Adrenal gland (tissue), 12 donors: ENCODE results near the gene CCDC33. TPM values are rescaled to one million over a fixed set of nuclear protein-coding genes. Genes with fewer than 3 reads are reported as not detected.

ENCODE experiments used
- DNase-seq, 7 donors: peaks; one replicate each; pipeline ENCODE4 v3.0.0-alpha.2; 2019 to 2020
- H3K27ac ChIP-seq, 5 donors: fragments of 200-600 bp; sonication (generic) in 4 of 5; 1 replicate in 3 of 5; 2 replicates in 2 of 5; pipeline versions ENCODE4 v1.5.1 to v1.8.0; 2016 to 2020; ENCODE audit warnings: mild to moderate bottlenecking in 1 of 5
- H3K27me3 ChIP-seq: fragments of 200-600 bp; 2 replicates; pipeline ENCODE4 v1.8.0; 2021
- H3K36me3 ChIP-seq, 2 donors: fragments of 200-600 bp; replicated peaks in 1 of 2; 1 replicate in 1 of 2; 2 replicates in 1 of 2; pipeline versions ENCODE4 v1.5.1 to v1.8.0; 2018 to 2022
- H3K4me1 ChIP-seq, 2 donors: fragments of 200-600 bp; replicated peaks in 1 of 2; 1 replicate in 1 of 2; 2 replicates in 1 of 2; pipeline versions ENCODE4 v1.5.1 to v1.8.0; 2018 to 2021
- H3K4me3 ChIP-seq, 4 donors: fragments of 200-600 bp; sonication (generic) in 3 of 4; one replicate each; pipeline ENCODE4 v1.5.1; 2016 to 2018
- H3K9me3 ChIP-seq, 3 donors: fragments of 200-600 bp; sonication (generic) in 1 of 3; replicated peaks in 1 of 3; 1 replicate in 2 of 3; 2 replicates in 1 of 3; pipeline versions ENCODE4 v1.5.1 to v1.8.0; 2016 to 2021
- CTCF ChIP-seq, 6 experiments: fragments of 450-650 bp in 4 of 6; fragments of 200-600 bp in 2 of 6; sonication (generic) in 1 of 6; IDR thresholded peaks; 1 replicate in 5 of 6; 2 replicates in 1 of 6; pipeline versions ENCODE4 v1.5.1 to v1.8.0; 2016 to 2021; ENCODE audit warnings: antibody characterized with exemption in 6 of 6, mild to moderate bottlenecking in 2 of 6, moderate library complexity in 1 of 6
- POLR2A ChIP-seq, 2 donors: fragments of 450-650 bp; IDR thresholded peaks; one replicate each; pipeline ENCODE4 v1.6.1; 2017; ENCODE audit warnings: antibody characterized with exemption in 2 of 2, mild to moderate bottlenecking in 2 of 2, moderate library complexity in 1 of 2
- WGBS, 4 donors: extraction: QIAGEN DNeasy Blood & Tissue Kit in 2 of 4; methylation state at CpG; one replicate each; pipeline versions ENCODE4 v1.1.5 to v1.1.7; 2013 to 2017; 5-methylcytosine and 5-hydroxymethylcytosine counted together
- intact Hi-C, 2 donors: fragments of 100-400 bp; cut with DNase I; formaldehyde crosslinking; loops; one replicate each; pipeline versions ENCODE4 v1.14.1 to v1.15.0; 2022 to 2023
- polyA plus RNA-seq, 3 donors: library from polyadenylated mRNA; stranded (reverse); fragments of 200-250 nt in 2 of 3; fragments of 350-450 nt in 1 of 3; fragmentation: Illumina TruSeq in 1 of 3; extraction: RNeasy Lipid Tissue Mini Kit (QIAGEN cat#74804) in 1 of 3; gene quantifications; one replicate each; pipeline ENCODE4 v1.2.3, GENCODE V29; 2013 to 2014
- total RNA-seq, 9 donors: library from RNA; depleted of rRNA in 4 of 9; stranded (reverse); fragments of >200 nt in 4 of 9; fragments of 120-200 nt in 1 of 9; fragmentation: NEBNext Ultra II Directional in 1 of 9; extraction: Animal tissue kit (Norgen Biotek cat#: 25700) in 1 of 9; gene quantifications; one replicate each; pipeline versions ENCODE4 v1.1.0 to v1.2.4, GENCODE V29; 2013 to 2023
- donor health status: healthy with polysubstance abuse.
- donor health status: Bipolar disorder and iron deficiency.
- donor health status: DM: yes; HTN: yes; CAD: no.
- donor health status: DM: no; HTN: no; CAD: no.
- donor health status: DM: no; HTN: no; CAD: no.
- donor health status: DM: yes; HTN: yes; CAD: no.

Gene CCDC33
- total and polyA plus RNA-seq, 12 donors = 0.11 to 1.1 (median 0.30) TPM; not detected in 3

GRCh38 chr15:74245342-74245931 is 9.3 kb downstream of the CCDC33 start:
- no peaks in the 10 kb centered on the region for H3K36me3 ChIP-seq
- peak in 2 of 7 donors; percentile 27 to 69 for DNase-seq
- H3K9me3 ChIP-seq = no peaks in the 10 kb centered on the region
- 24 to 58% (median 43%) methylated on average over 13 to 36 of the region's 36 CpGs for WGBS, 4 donors
- no peak overlapping the region for H3K4me3 ChIP-seq
- TF ChIP-seq CTCF (IDR thresholded peaks at IDR 0.05) (no peak), POLR2A (IDR thresholded peaks at IDR 0.05) (no peak)
- H3K27me3 ChIP-seq = no peaks in the 10 kb centered on the region
- intact Hi-C loops = no loop called here
- peaks cover 23 to 45% of the 10 kb centered on the region in 2 donors for H3K4me1 ChIP-seq
- H3K27ac ChIP-seq = no peak overlapping the region

GRCh38 chr15:74250266-74250665 is 14.1 kb downstream of the CCDC33 start:
- no peak for DNase-seq
- intact Hi-C loops = no loop called here
- peak overlapping the region in 4 of 5 donors; percentile 75 to 92 (median 84) for H3K27ac ChIP-seq
- no peaks in the 10 kb centered on the region for H3K27me3 ChIP-seq
- no peak for TF ChIP-seq CTCF (IDR thresholded peaks at IDR 0.05)
- TF ChIP-seq POLR2A (IDR thresholded peaks at IDR 0.05) = no peak
- H3K4me1 ChIP-seq = peaks cover 20 to 31% of the 10 kb centered on the region in 2 donors
- WGBS, 4 donors = 81 to 97% (median 92%) methylated on average over 6 of the region's 6 CpGs
- H3K4me3 ChIP-seq = no peak overlapping the region
- H3K9me3 ChIP-seq = no peaks in the 10 kb centered on the region
- H3K36me3 ChIP-seq = no peaks in the 10 kb centered on the region

- Histone ChIP-seq H3K27me3 (no peaks in the 10 kb centered on the region), H3K4me3 (no peak overlapping the region), H3K27ac (peak overlapping the region; percentile 23 to 92 (median 80)), H3K9me3 (no peaks in the 10 kb centered on the region), H3K4me1 (peaks cover 20 to 27% of the 10 kb centered on the region in 2 donors), H3K36me3 (no peaks in the 10 kb centered on the region)
- WGBS, 4 donors = 24 to 60% (median 40%) methylated on average over 3 to 5 of the region's 5 CpGs
- TF ChIP-seq POLR2A (IDR thresholded peaks at IDR 0.05) = no peak
- TF ChIP-seq CTCF (IDR thresholded peaks at IDR 0.05) = peak in 1 of 6 experiments; percentile 11
- intact Hi-C loops = no loop called here
- DNase-seq = peak; percentile 76 to 94 (median 86)
Measured at GRCh38 chr15:74251131-74251811, 15.1 kb downstream of the CCDC33 start.

- peak in 6 of 7 donors; percentile 34 to 60 (median 48) for DNase-seq
- TF ChIP-seq CTCF (IDR thresholded peaks at IDR 0.05) (no peak), POLR2A (IDR thresholded peaks at IDR 0.05) (no peak)
- Histone ChIP-seq H3K4me3 (no peak overlapping the region), H3K27ac (peak overlapping the region in 3 of 5 donors; percentile 75 to 92 (median 89)), H3K9me3 (no peaks in the 10 kb centered on the region), H3K27me3 (no peaks in the 10 kb centered on the region), H3K4me1 (peaks cover 20 to 27% of the 10 kb centered on the region in 2 donors), H3K36me3 (no peaks in the 10 kb centered on the region)
- WGBS, 4 donors = 51 to 65% (median 57%) methylated on average over 6 of the region's 6 CpGs
- intact Hi-C loops = no loop called here
Measured at GRCh38 chr15:74252291-74252690, 16.2 kb downstream of the CCDC33 start.
